ACC112 (cell line): ENCODE results near the gene SPRY4.
"Not testable (repeated sequence)": the region's sequence is repeated elsewhere in the genome, so short reads cannot be mapped to it uniquely, and the experiment has no call there.

ENCODE experiments used
- H2AFZ ChIP-seq: fragments of 200-600 bp; sonication (generic); one replicate; pipeline ENCODE4 v1.6.0; 2017; ENCODE audit warnings: antibody characterized with exemption, low read length; ENCODE audit not compliant: unreplicated experiment
- H3K27ac ChIP-seq: fragments of 200-600 bp; sonication (generic); 2 replicates; pipeline ENCODE4 v1.5.1; 2014; ENCODE audit warnings: low read depth, mild to moderate bottlenecking, antibody characterized with exemption, low read length, moderate library complexity
- H3K27me3 ChIP-seq: fragments of 200-600 bp; sonication (generic); 2 replicates; pipeline ENCODE4 v1.6.1; 2014; ENCODE audit warnings: mild to moderate bottlenecking, antibody characterized with exemption, low read length, moderate library complexity, mixed read lengths; ENCODE audit not compliant: insufficient read depth
- H3K36me3 ChIP-seq: fragments of 200-600 bp; sonication (generic); 2 replicates; pipeline ENCODE4 v1.6.1; 2016; ENCODE audit warnings: mild to moderate bottlenecking, antibody characterized with exemption, low read length, moderate library complexity, mixed read lengths; ENCODE audit not compliant: insufficient read depth
- H3K4me1 ChIP-seq: fragments of 200-600 bp; sonication (generic); one replicate; pipeline ENCODE4 v1.6.1; 2016; ENCODE audit warnings: low read length, mixed read lengths; ENCODE audit not compliant: insufficient read depth, unreplicated experiment, control insufficient read depth
- H3K4me3 ChIP-seq: fragments of 200-600 bp; sonication (generic); 2 replicates; pipeline ENCODE4 v1.5.1; 2014; ENCODE audit warnings: mild to moderate bottlenecking, low read depth, low read length
- H3K79me2 ChIP-seq: fragments of 200-600 bp; sonication (generic); one replicate; pipeline ENCODE4 v1.6.0; 2016; ENCODE audit warnings: low read length; ENCODE audit not compliant: control insufficient read depth, unreplicated experiment, insufficient read depth

SPRY4 gene

GRCh38 chr5:142357469-142358090 lies 32.8 kb upstream of the SPRY4 start:
- H3K27ac ChIP-seq, result peak overlapping the region; percentile 96
- H3K79me2 ChIP-seq, result peaks cover 3% of the 10 kb centered on the region
- no peaks in the 10 kb centered on the region; the same call in 1 of the 2 replicates for H3K36me3 ChIP-seq
- H3K4me1 ChIP-seq, result peaks cover 36% of the 10 kb centered on the region
- H3K27me3 ChIP-seq, result no peaks in the 10 kb centered on the region
- H3K4me3 ChIP-seq, result peak overlapping the region; percentile 78
- H2AFZ ChIP-seq, result peak overlapping the region; percentile 29

GRCh38 chr5:142356716-142357468 lies 32.1 kb upstream of the SPRY4 start:
- H3K36me3 ChIP-seq, result no peaks in the 10 kb centered on the region; the same call in 1 of the 2 replicates
- peak overlapping the region; percentile 78 for H3K4me3 ChIP-seq
- peaks cover 3% of the 10 kb centered on the region for H3K79me2 ChIP-seq
- peak overlapping the region; percentile 59 for H2AFZ ChIP-seq
- no peaks in the 10 kb centered on the region for H3K27me3 ChIP-seq
- H3K4me1 ChIP-seq, result peaks cover 32% of the 10 kb centered on the region
- H3K27ac ChIP-seq, result peak overlapping the region; percentile 96

DNA sequence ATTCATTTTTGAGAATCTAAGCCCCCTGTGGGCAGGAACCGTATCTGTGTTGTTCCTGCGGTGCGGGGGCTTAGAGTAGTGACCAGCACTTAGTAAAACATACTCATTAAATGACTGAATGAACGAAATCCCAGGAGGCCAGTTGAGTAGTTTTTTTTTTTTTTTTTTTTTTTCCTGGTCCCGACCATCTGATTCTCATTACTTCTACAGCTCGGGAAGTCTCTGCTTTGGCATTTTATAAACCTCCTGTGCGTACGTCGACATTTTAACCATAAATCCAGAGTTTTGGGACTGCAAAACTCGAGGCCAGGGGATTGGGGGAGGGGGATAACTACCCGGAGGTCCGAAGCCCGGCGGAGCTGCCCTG lies 31.5 kb upstream of the SPRY4 start:
- Histone ChIP-seq H3K27me3 (no peaks in the 10 kb centered on the region), H3K36me3 (no peaks in the 10 kb centered on the region; the same call in 1 of the 2 replicates), H3K4me3 (peak overlapping the region; percentile 78), H3K4me1 (peaks cover 32% of the 10 kb centered on the region), H3K27ac (peak overlapping the region; percentile 96), H2AFZ (peak overlapping the region; percentile 59), H3K79me2 (peaks cover 3% of the 10 kb centered on the region)

- H3K4me1 ChIP-seq, result peaks cover 14% of the 10 kb centered on the region
- H3K27ac ChIP-seq, result 0 out of 2 replicates have a peak overlapping the region, but pooled peaks have one; percentile 6
- peaks cover 3% of the 10 kb centered on the region for H3K36me3 ChIP-seq
- no peak overlapping the region for H3K4me3 ChIP-seq
- no peaks in the 10 kb centered on the region for H3K27me3 ChIP-seq
- peak overlapping the region; percentile 31 for H2AFZ ChIP-seq
- peaks cover 3% of the 10 kb centered on the region for H3K79me2 ChIP-seq
Observed at GRCh38 chr5:142353071-142353472, 28.3 kb upstream of the SPRY4 start.

GRCh38 chr5:142350021-142350420 lies 25.2 kb upstream of the SPRY4 start:
- H3K4me3 ChIP-seq, result no peak overlapping the region
- peak overlapping the region; percentile 15; the same call in 1 of the 2 replicates for H3K27ac ChIP-seq
- no peak overlapping the region for H2AFZ ChIP-seq
- H3K79me2 ChIP-seq, result no peaks in the 10 kb centered on the region
- H3K27me3 ChIP-seq, result no peaks in the 10 kb centered on the region
- peaks cover 6% of the 10 kb centered on the region for H3K4me1 ChIP-seq
- peaks cover 25% of the 10 kb centered on the region for H3K36me3 ChIP-seq

DNA sequence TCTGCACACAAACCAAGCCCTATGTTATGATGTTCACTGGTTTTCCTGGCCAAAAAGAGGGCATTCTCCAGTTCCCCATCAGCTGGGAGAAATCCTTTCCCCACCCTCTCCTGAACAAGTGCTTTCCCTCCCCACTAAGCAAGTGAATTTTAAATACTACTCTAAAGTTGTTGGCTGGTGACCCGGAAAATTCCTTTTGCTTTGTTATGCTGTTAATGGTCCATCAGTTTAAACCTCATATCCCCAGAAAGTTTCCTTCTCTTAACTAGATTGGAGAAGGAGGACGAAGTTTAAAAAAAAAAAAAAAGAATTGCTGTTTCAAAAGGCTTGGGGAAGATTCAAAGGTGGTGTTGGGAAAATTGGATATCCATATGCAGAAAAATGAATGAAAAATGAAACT lies 21.9 kb upstream of the SPRY4 start:
- Histone ChIP-seq H3K4me3 (no peak overlapping the region), H3K79me2 (no peaks in the 10 kb centered on the region), H3K36me3 (peaks cover 43% of the 10 kb centered on the region), H2AFZ (no peak overlapping the region), H3K4me1 (peaks cover 12% of the 10 kb centered on the region), H3K27me3 (no peaks in the 10 kb centered on the region), H3K27ac (no peak overlapping the region)

DNA sequence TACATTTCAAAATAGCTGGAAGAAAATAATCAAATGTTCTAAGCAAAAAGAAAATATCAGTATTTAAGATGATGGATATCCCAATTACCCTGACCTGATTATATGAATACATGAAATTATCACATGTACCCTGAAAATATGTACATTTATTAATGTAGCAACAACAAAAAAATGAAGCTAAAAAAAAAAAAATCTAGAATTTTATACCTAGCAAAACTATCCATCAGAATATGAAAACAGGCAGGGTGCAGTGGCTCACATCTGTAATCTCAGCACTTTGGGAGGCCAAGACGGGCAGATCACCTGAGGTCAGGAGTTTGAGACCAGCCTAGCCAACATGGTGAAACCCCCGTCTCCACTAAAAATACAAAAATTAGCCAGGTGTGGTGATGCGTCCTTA lies 20.1 kb upstream of the SPRY4 start:
- H3K36me3 ChIP-seq, result peaks cover 46% of the 10 kb centered on the region
- H3K79me2 ChIP-seq, H2AFZ ChIP-seq, H3K27ac ChIP-seq, H3K4me3 ChIP-seq, H3K27me3 ChIP-seq: not testable (repeated sequence)
- H3K4me1 ChIP-seq, result peaks cover 16% of the 10 kb centered on the region

- Histone ChIP-seq H3K27me3 (no peaks in the 10 kb centered on the region), H3K27ac (no peak overlapping the region), H2AFZ (no peak overlapping the region), H3K4me3 (no peak overlapping the region), H3K36me3 (peaks cover 57% of the 10 kb centered on the region), H3K79me2 (no peaks in the 10 kb centered on the region), H3K4me1 (peaks cover 16% of the 10 kb centered on the region)
Observed at GRCh38 chr5:142343531-142343930, 18.7 kb upstream of the SPRY4 start.

DNA sequence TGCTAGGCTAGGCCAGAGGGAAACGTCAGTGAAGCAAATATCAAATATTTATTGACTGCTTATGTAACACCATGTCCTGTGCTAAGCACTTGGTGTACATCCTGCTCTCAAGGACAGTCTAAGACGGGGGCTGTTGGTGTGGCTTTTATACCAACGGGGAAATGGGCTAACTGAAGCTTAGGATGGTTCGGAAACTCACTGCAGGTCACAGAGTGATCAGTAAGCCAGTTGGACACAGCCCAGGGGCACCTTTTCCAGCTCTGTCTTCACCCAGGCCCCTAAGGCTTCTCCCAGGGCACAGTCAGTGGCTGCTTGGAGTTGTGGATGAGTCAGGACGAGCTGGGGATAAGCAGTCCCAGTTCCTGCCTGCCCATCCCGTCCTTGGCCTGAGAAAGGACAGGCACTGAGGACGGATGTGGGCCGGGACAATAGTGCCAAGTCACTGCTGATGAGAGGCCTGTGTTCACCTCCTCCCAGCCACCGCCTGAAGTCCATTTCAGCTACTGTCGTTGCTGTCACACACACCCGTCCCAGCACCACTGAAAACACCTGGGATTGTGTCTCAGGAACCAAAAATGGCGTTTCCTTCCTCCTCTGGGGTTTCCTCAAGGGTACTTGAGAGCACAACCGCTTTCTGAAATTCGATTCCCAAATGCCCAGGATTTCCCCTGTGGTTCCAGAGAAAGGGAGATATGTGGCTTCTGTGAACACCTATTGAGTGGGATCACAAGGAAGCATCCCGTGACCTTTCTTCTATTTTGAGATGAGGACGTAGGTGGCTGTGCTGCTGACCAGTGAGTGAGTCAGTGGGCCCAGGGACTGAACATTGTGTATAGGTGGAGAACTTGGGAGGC lies 17.5 kb upstream of the SPRY4 start:
- Histone ChIP-seq H3K27me3 (no peaks in the 10 kb centered on the region), H3K36me3 (peaks cover 53% of the 10 kb centered on the region), H3K4me1 (peaks cover 16% of the 10 kb centered on the region), H3K4me3 (no peak overlapping the region), H2AFZ (no peak overlapping the region), H3K27ac (peak overlapping the region; percentile 85), H3K79me2 (no peaks in the 10 kb centered on the region)

- H3K27me3 ChIP-seq, result no peaks in the 10 kb centered on the region
- no peak overlapping the region for H3K27ac ChIP-seq
- H3K4me1 ChIP-seq, result peaks cover 16% of the 10 kb centered on the region
- H2AFZ ChIP-seq, result no peak overlapping the region
- no peaks in the 10 kb centered on the region for H3K79me2 ChIP-seq
- H3K36me3 ChIP-seq, result peaks cover 31% of the 10 kb centered on the region
- no peak overlapping the region for H3K4me3 ChIP-seq
Observed at GRCh38 chr5:142339781-142340180, 15.0 kb upstream of the SPRY4 start.
